Measurements from ENCODE around the gene PSD2. TPM values are rescaled to one million over a fixed set of nuclear protein-coding genes. Genes with fewer than 3 reads are reported as not detected.

The PSD2 gene
- total RNA-seq, 1 experiment from 2014 or later: 0.10 TPM

GRCh38 chr5:139763280-139763929 lies 32.2 kb upstream of the PSD2 start:
- DNase-seq (ENCODE audit: low read depth): no peak

- DNase-seq (ENCODE audit: low read depth): no peak
Observed at GRCh38 chr5:139763930-139764791, 31.4 kb upstream of the PSD2 start.

GRCh38 chr5:139764886-139765408 lies 30.7 kb upstream of the PSD2 start:
- DNase-seq (ENCODE audit: low read depth): no peak

- peak; percentile 72 for DNase-seq (ENCODE audit: low read depth)
Observed at GRCh38 chr5:139765409-139766217, 30.0 kb upstream of the PSD2 start.

- DNase-seq (ENCODE audit: low read depth): no peak
Observed at GRCh38 chr5:139767960-139768359, 27.6 kb upstream of the PSD2 start.

- DNase-seq (ENCODE audit: low read depth): peak; percentile 62
Observed at GRCh38 chr5:139768807-139769465, 26.7 kb upstream of the PSD2 start.

DNA sequence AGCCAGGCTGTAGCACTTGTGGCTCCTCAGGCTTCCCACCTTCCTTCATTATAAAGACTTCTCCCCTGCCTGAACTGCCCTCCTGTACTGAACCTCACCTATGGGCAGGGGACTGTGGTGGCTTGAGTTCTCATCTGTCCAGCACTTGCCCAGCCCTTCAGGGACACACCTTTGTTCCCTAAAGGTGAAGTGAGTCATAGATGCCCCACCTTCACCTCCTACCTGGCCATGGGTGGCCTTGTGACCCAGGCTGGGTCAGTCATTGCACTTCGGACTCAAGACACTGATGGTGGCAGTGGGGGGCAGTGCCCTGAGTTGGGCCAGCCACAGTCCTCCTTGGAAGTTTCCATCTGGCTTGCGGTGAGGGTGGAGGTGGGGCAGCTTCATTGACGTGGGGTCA lies 26.1 kb upstream of the PSD2 start:
- DNase-seq (ENCODE audit: low read depth): no peak

DNA sequence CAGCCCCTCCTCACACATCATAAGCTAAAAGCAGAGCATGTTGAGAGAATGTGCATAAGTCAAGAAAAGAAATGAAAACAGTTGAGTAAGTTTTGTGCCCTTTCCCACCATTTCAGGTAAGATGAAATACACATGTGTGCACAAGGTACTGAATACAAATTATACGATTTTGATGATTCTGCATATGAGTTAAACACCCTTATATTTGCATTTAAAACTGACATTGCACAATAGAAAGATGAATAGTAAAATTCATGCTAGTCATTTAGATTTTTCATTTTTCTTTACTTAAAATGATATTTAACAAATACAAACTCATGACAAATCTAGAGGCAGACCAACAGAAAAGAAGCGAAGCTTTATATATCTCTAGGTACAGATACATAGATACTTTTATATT lies 24.9 kb upstream of the PSD2 start:
- no peak for DNase-seq (ENCODE audit: low read depth)

GRCh38 chr5:139772089-139772791 lies 23.4 kb upstream of the PSD2 start:
- DNase-seq (ENCODE audit: low read depth): no peak

- no peak for DNase-seq (ENCODE audit: low read depth)
Observed at GRCh38 chr5:139772927-139773690, 22.5 kb upstream of the PSD2 start.

GRCh38 chr5:139774980-139775661 lies 20.5 kb upstream of the PSD2 start:
- peak; percentile 42 for DNase-seq (ENCODE audit: low read depth)

GRCh38 chr5:139775872-139776271 lies 19.7 kb upstream of the PSD2 start:
- DNase-seq (ENCODE audit: low read depth): no peak

GRCh38 chr5:139776861-139777260 lies 18.7 kb upstream of the PSD2 start:
- no peak for DNase-seq (ENCODE audit: low read depth)

DNA sequence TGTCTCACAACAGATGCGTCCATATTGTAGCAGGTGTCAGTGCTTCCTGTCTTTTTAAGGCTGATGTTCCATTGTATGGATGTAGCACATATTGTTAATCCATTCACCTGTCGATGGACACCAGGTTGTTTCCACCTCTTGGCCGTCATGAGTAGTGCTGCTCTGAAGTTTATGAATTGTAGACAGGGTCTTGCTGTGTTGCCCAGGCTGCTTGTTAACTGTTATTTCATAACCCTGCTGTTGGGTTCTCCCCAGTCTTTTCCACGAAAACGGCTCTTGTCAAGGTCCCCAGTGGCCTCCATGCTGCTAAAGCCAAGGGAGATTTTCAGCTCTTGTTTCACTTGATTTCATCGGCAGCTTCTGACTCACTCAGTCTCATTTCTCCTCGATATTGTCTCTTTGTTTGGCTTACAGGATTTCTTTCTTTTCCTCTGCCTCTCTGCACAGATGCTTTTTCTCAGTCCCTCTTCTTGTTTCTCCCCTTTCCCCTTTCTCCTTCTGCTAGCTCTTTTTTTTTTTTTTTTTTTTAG lies 12.1 kb upstream of the PSD2 start:
- DNase-seq (ENCODE audit: low read depth): no peak

DNA sequence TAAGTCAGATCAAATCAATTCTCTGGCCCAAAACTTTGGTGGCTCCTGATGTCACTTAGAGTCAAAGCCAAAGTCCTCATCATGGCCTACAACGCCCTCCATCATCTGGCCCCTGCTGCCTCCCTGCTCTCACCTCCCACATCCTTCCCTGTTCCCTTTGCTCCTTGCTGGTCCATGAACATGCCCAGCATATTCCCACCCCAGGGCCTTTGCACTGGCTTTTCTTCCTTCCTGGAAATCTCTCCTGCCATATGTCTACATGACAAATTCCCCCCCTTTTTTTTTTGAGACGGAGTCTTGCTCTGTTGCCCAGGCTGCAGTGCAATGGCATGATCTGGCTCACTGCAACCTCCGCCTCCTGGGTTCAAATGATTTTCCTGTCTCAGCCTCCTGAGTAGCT lies 11.1 kb upstream of the PSD2 start:
- DNase-seq (ENCODE audit: low read depth): no peak

GRCh38 chr5:139787257-139787567 lies 8.4 kb upstream of the PSD2 start:
- no peak for DNase-seq (ENCODE audit: low read depth)

- peak; percentile 84 for DNase-seq (ENCODE audit: low read depth)
Observed at GRCh38 chr5:139787568-139788293, 7.9 kb upstream of the PSD2 start.

GRCh38 chr5:139788294-139788910 lies 7.2 kb upstream of the PSD2 start:
- DNase-seq (ENCODE audit: low read depth): no peak
